ENCODE results near the gene ABT1.

- TF ChIP-seq, protein P1, sequence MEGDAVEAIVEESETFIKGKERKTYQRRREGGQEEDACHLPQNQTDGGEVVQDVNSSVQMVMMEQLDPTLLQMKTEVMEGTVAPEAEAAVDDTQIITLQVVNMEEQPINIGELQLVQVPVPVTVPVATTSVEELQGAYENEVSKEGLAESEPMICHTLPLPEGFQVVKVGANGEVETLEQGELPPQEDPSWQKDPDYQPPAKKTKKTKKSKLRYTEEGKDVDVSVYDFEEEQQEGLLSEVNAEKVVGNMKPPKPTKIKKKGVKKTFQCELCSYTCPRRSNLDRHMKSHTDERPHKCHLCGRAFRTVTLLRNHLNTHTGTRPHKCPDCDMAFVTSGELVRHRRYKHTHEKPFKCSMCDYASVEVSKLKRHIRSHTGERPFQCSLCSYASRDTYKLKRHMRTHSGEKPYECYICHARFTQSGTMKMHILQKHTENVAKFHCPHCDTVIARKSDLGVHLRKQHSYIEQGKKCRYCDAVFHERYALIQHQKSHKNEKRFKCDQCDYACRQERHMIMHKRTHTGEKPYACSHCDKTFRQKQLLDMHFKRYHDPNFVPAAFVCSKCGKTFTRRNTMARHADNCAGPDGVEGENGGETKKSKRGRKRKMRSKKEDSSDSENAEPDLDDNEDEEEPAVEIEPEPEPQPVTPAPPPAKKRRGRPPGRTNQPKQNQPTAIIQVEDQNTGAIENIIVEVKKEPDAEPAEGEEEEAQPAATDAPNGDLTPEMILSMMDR (IDR thresholded peaks at IDR 0.05), result no peak
- TF ChIP-seq POLR2A (IDR thresholded peaks at IDR 0.05) (no peak), EP300 (IDR thresholded peaks at IDR 0.05) (no peak)
These were observed 26.5 kb upstream of the ABT1 start for GRCh38 chr6:26570027-26570809.

Data from suprapubic skin (tissue), 3 donors.